Measurements from ENCODE around the gene VASH1. TPM values are rescaled to one million over a fixed set of nuclear protein-coding genes. Genes with fewer than 3 reads are reported as not detected.
"Not testable (repeated sequence)": the region's sequence is repeated elsewhere in the genome, so short reads cannot be mapped to it uniquely, and the experiment has no call there.

The VASH1 gene
- total RNA-seq, 3 donors from 2014 or later: 4.8 to 11.6 (median 5.4) TPM

GRCh38 chr14:76729953-76730505 is 31.2 kb upstream of the VASH1 start:
- ATAC-seq: no peak
- Histone ChIP-seq H3K4me1 (ENCODE audit: low read depth) (no peaks in the 10 kb centered on the region), H3K9me3 (no peaks in the 10 kb centered on the region), H3K4me3 (no peak overlapping the region), H3K36me3 (ENCODE audit: low read depth) (no peaks in the 10 kb centered on the region)
- TF ChIP-seq CTCF (IDR thresholded peaks at IDR 0.05): no peak
- DNase-seq: no peak
- intact Hi-C loops (cut with DNase I, micrococcal nuclease): no loop called here

GRCh38 chr14:76734501-76734900 is 26.8 kb upstream of the VASH1 start:
- ATAC-seq; H3K4me1 ChIP-seq (ENCODE audit: low read depth); DNase-seq; H3K36me3 ChIP-seq (ENCODE audit: low read depth); H3K4me3 ChIP-seq; intact Hi-C loops (cut with DNase I, micrococcal nuclease); H3K9me3 ChIP-seq: not testable (repeated sequence)

GRCh38 chr14:76736514-76736913 is 24.8 kb upstream of the VASH1 start:
- H3K4me3 ChIP-seq: no peak overlapping the region
- TF ChIP-seq CTCF (IDR thresholded peaks at IDR 0.05): no peak
- H3K4me1 ChIP-seq (ENCODE audit: low read depth): no peaks in the 10 kb centered on the region
- H3K36me3 ChIP-seq (ENCODE audit: low read depth): no peaks in the 10 kb centered on the region
- no peak for ATAC-seq
- intact Hi-C loops (cut with DNase I, micrococcal nuclease): no loop called here
- H3K9me3 ChIP-seq: peaks cover 7% of the 10 kb centered on the region
- no peak for DNase-seq

GRCh38 chr14:76741074-76741473 is 20.2 kb upstream of the VASH1 start:
- Histone ChIP-seq H3K4me1 (ENCODE audit: low read depth) (no peaks in the 10 kb centered on the region), H3K9me3 (peaks cover 12% of the 10 kb centered on the region), H3K36me3 (ENCODE audit: low read depth) (no peaks in the 10 kb centered on the region), H3K4me3 (no peak overlapping the region)
- ATAC-seq (no peak), DNase-seq (no peak)
- no peak for TF ChIP-seq CTCF (IDR thresholded peaks at IDR 0.05)
- intact Hi-C loops (cut with DNase I, micrococcal nuclease): no loop called here

GRCh38 chr14:76742185-76742584 is 19.1 kb upstream of the VASH1 start:
- Histone ChIP-seq H3K4me3 (no peak overlapping the region), H3K9me3 (peaks cover 12% of the 10 kb centered on the region), H3K4me1 (ENCODE audit: low read depth) (no peaks in the 10 kb centered on the region), H3K36me3 (ENCODE audit: low read depth) (no peaks in the 10 kb centered on the region)
- intact Hi-C loops (cut with DNase I, micrococcal nuclease): no loop called here
- no peak for TF ChIP-seq CTCF (IDR thresholded peaks at IDR 0.05)
- no peak for ATAC-seq
- no peak for DNase-seq

GRCh38 chr14:76742966-76743365 is 18.3 kb upstream of the VASH1 start:
- DNase-seq (no peak), ATAC-seq (no peak)
- Histone ChIP-seq H3K4me1 (ENCODE audit: low read depth) (no peaks in the 10 kb centered on the region), H3K4me3 (no peak overlapping the region), H3K36me3 (ENCODE audit: low read depth) (no peaks in the 10 kb centered on the region), H3K9me3 (peaks cover 12% of the 10 kb centered on the region)
- no peak for TF ChIP-seq CTCF (IDR thresholded peaks at IDR 0.05)
- intact Hi-C loops (cut with DNase I, micrococcal nuclease): no loop called here

All from mucosa of descending colon (tissue), 3 donors.